ENCODE data around the gene SERP2.

The SERP2 gene

GRCh38 chr13:44412346-44412935, 38.8 kb downstream of the SERP2 start:
- DNase-seq (ENCODE audit: low spot score) = no peak

GRCh38 chr13:44413095-44413494, 39.5 kb downstream of the SERP2 start:
- no peak for DNase-seq (ENCODE audit: low spot score)

GRCh38 chr13:44414716-44415115, 41.1 kb downstream of the SERP2 start:
- no peak for DNase-seq (ENCODE audit: low spot score)

GRCh38 chr13:44415815-44416214, 42.2 kb downstream of the SERP2 start:
- DNase-seq (ENCODE audit: low spot score) = no peak

- no peak for DNase-seq (ENCODE audit: low spot score)
Measured at GRCh38 chr13:44416301-44416700, 42.7 kb downstream of the SERP2 start.

GRCh38 chr13:44416744-44417143, 43.1 kb downstream of the SERP2 start:
- no peak for DNase-seq (ENCODE audit: low spot score)

GRCh38 chr13:44417446-44417845, 43.8 kb downstream of the SERP2 start:
- no peak for DNase-seq (ENCODE audit: low spot score)

GRCh38 chr13:44417876-44418275, 44.3 kb downstream of the SERP2 start:
- DNase-seq (ENCODE audit: low spot score) = no peak

- peak; percentile 36 for DNase-seq (ENCODE audit: low spot score)
Measured at GRCh38 chr13:44420376-44421220, 47.0 kb downstream of the SERP2 start.

- DNase-seq (ENCODE audit: low spot score) = peak; percentile 22
Measured at GRCh38 chr13:44421853-44422525, 48.4 kb downstream of the SERP2 start.

- peak; percentile 34 for DNase-seq (ENCODE audit: low spot score)
Measured at GRCh38 chr13:44422755-44423643, 49.4 kb downstream of the SERP2 start.

GRCh38 chr13:44423824-44424223, 50.2 kb downstream of the SERP2 start:
- DNase-seq (ENCODE audit: low spot score) = no peak

- DNase-seq (ENCODE audit: low spot score) = no peak
Measured at GRCh38 chr13:44425041-44425814, 51.6 kb downstream of the SERP2 start.

GRCh38 chr13:44425815-44426078, 52.1 kb downstream of the SERP2 start:
- DNase-seq (ENCODE audit: low spot score) = peak; percentile 37

GRCh38 chr13:44426461-44426860, 52.8 kb downstream of the SERP2 start:
- DNase-seq (ENCODE audit: low spot score) = peak; percentile 18

GRCh38 chr13:44429311-44429710, 55.7 kb downstream of the SERP2 start:
- no peak for DNase-seq (ENCODE audit: low spot score)

- no peak for DNase-seq (ENCODE audit: low spot score)
Measured at GRCh38 chr13:44431150-44431549, 57.5 kb downstream of the SERP2 start.

GRCh38 chr13:44432650-44433049, 59.0 kb downstream of the SERP2 start:
- no peak for DNase-seq (ENCODE audit: low spot score)

GRCh38 chr13:44433863-44434765, 60.5 kb downstream of the SERP2 start:
- no peak for DNase-seq (ENCODE audit: low spot score)

GRCh38 chr13:44434766-44435141, 61.1 kb downstream of the SERP2 start:
- DNase-seq (ENCODE audit: low spot score) = no peak

Data from ecto neural progenitor cell (in vitro differentiated cells).